ENCODE measurements around the gene IPCEF1. TPM values are rescaled to one million over a fixed set of nuclear protein-coding genes. Genes with fewer than 3 reads are reported as not detected.

Gene IPCEF1
- total and polyA plus RNA-seq, 2 of the 4 experiments (the other 2 are of a cell fraction): under 0.01 to 0.03 TPM

DNA sequence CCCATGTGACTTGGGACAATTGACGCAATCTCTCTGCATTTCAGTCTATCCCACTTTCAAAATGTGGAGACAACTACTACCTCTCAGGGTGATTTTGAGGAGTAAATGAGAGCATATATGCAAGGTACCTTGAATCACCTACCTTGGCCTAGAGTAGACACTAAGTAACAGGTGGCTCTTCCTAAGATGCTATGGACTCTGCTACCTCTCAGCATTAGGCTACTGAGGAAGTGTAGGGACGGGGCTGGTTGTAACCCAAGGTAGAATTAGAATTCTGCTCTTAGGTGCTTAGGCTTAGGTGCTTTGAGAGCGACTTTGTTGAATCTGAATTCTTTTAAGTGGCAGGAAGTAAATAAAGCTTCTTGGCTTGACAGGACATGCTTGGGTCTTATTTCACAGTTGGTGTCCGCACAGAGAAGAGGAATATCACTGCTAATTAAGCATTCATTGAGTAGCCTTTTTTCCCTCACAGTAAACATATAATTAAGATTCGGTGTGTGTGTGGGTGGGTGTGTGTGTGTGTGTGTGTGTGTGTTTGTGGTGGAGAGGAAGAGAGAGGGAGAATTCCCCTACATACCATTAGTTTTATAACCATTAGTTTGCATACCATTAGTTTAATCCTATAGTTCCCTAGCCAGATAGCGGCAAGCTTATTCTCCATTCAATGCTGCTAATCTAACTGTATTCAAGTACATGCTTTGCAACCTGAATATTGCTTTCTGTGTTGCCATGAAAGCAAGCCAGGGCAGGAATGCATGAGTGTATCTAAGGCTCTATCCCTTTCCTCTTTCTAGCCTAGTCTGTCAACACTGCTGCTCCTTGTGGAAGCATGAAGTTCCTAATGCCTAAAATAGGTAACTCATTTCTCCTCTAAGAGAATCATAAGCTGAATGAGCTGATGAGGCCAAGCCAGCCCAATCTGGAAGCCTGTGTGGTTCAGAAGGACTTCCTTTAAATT, 112.5 kb downstream of the IPCEF1 start:
- ATAC-seq (ENCODE audit: low read depth): no peak

More for the DNA sequence above, 112.5 kb downstream of the IPCEF1 start:
- DNase-seq: no peak
- Histone ChIP-seq H3K27ac (ENCODE audit: insufficient read depth, low read length) (no peak overlapping the region), H3K9ac (ENCODE audit: low read depth, low read length) (no peak overlapping the region), H2BK20ac (ENCODE audit: low read depth, low read length) (no peak overlapping the region), H2AK5ac (ENCODE audit: low read depth, low read length) (no peak overlapping the region), H2BK5ac (ENCODE audit: low read depth, low read length, poor library complexity, severe bottlenecking) (no peak overlapping the region), H2BK120ac (ENCODE audit: low read depth, low read length) (no peak overlapping the region), H3K4me2 (ENCODE audit: low read depth, low read length) (no peak overlapping the region), H3K14ac (replicated peaks; ENCODE audit: low read depth, low read length) (no peak overlapping the region), H3K36me3 (ENCODE audit: control insufficient read depth, insufficient read depth, low read length) (no peaks in the 10 kb centered on the region), H3K9me1 (ENCODE audit: insufficient read depth, low read length) (no peaks in the 10 kb centered on the region), H2AK9ac (replicated peaks; ENCODE audit: low read depth, low read length, poor library complexity) (no peak overlapping the region), H4K20me1 (ENCODE audit: insufficient read depth, low read length) (no peaks in the 10 kb centered on the region), H3K79me1 (ENCODE audit: low read depth in 1 of 2, low read length in 2 of 2) (no peaks in the 10 kb centered on the region), H4K8ac (ENCODE audit: low read depth in 2 of 2, low read length in 2 of 2) (no peak overlapping the region), H3K9me3 (ENCODE audit: control insufficient read depth, insufficient read depth, low read length) (no peaks in the 10 kb centered on the region), H3K56ac (ENCODE audit: extremely low read depth, insufficient read depth, low read length) (no peak overlapping the region), H4K5ac (ENCODE audit: low read depth, low read length) (no peak overlapping the region), H3K4me1 (ENCODE audit: control insufficient read depth, insufficient read depth, low read length) (peaks cover 2% of the 10 kb centered on the region; the same call in 1 of the 2 replicates), H3K4ac (ENCODE audit: low read depth, low read length) (no peak overlapping the region), H3K27me3 (ENCODE audit: control insufficient read depth, insufficient read depth, low read length) (no peaks in the 10 kb centered on the region; the same call in 1 of the 2 replicates), H3K4me3 (ENCODE audit: insufficient read depth, low read depth, low read length) (no peak overlapping the region), H4K91ac (ENCODE audit: insufficient read depth, low read depth, low read length) (no peak overlapping the region), H3K23ac (ENCODE audit: low read depth, low read length) (no peak overlapping the region), H2BK15ac (ENCODE audit: low read depth, low read length) (no peak overlapping the region), H3K18ac (ENCODE audit: low read depth, low read length) (no peak overlapping the region), H2AFZ (replicated peaks; ENCODE audit: low read length, poor library complexity) (no peak overlapping the region)
- intact Hi-C loops (cut with micrococcal nuclease): no loop called here
- no TSS peak for BruUV-seq (replicated peaks)
- dilution Hi-C loops (cut with HindIII; ENCODE audit: low sequenced_read_pairs, unreplicated experiment): no loop called here
- ChIA-PET CTCF (no interaction called here), POLR2A (ENCODE audit: unreplicated experiment) (no interaction called here)
- in situ Hi-C loops (cut with MboI; ENCODE audit: low sequenced_read_pairs): no loop called here
- 67% methylated on average over 1 of the region's 6 CpGs; no CpG with 5 or more reads in 1 of the 2 experiments for WGBS, 2 experiments (ENCODE audit: extremely low coverage in 2 of 2, insufficient read length in 1 of 2)
- TF ChIP-seq MAZ (IDR thresholded peaks at IDR 0.05; ENCODE audit: borderline replicate concordance, low read depth, low read length): no peak
- TF ChIP-seq, protein P1, sequence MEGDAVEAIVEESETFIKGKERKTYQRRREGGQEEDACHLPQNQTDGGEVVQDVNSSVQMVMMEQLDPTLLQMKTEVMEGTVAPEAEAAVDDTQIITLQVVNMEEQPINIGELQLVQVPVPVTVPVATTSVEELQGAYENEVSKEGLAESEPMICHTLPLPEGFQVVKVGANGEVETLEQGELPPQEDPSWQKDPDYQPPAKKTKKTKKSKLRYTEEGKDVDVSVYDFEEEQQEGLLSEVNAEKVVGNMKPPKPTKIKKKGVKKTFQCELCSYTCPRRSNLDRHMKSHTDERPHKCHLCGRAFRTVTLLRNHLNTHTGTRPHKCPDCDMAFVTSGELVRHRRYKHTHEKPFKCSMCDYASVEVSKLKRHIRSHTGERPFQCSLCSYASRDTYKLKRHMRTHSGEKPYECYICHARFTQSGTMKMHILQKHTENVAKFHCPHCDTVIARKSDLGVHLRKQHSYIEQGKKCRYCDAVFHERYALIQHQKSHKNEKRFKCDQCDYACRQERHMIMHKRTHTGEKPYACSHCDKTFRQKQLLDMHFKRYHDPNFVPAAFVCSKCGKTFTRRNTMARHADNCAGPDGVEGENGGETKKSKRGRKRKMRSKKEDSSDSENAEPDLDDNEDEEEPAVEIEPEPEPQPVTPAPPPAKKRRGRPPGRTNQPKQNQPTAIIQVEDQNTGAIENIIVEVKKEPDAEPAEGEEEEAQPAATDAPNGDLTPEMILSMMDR (conservative IDR thresholded peaks at IDR 0.05; ENCODE audit: low read depth, low read length): no peak
- no peak for TF ChIP-seq RFX5 (IDR thresholded peaks at IDR 0.05; ENCODE audit: low read depth, low read length)
- TF ChIP-seq RAD21 (IDR thresholded peaks at IDR 0.05; ENCODE audit: low read length): no peak
- TF ChIP-seq CEBPB (IDR thresholded peaks at IDR 0.05; ENCODE audit: low read depth, low read length): no peak
- TF ChIP-seq MAFK (IDR thresholded peaks at IDR 0.05; ENCODE audit: low read depth, low read length): no peak
- no peak for TF ChIP-seq BHLHE40 (IDR thresholded peaks at IDR 0.05; ENCODE audit: low read depth, low read length)
- no peak for TF ChIP-seq FOS (IDR thresholded peaks at IDR 0.05; ENCODE audit: low read depth, low read length)
- no peak for TF ChIP-seq NFE2L2 (IDR thresholded peaks at IDR 0.05; ENCODE audit: low read depth, low read length)
- no peak for TF ChIP-seq CHD1 (IDR thresholded peaks at IDR 0.05; ENCODE audit: low read depth, low read length)
- no peak for TF ChIP-seq POLR2A (IDR thresholded peaks at IDR 0.05; ENCODE audit: low read depth, low read length)
